ENCODE results near the gene DCUN1D2.

- TF ChIP-seq CTCF (IDR thresholded peaks at IDR 0.05), result no peak
- no peak for TF ChIP-seq POLR2A (IDR thresholded peaks at IDR 0.05)
These were observed 57.8 kb downstream of the DCUN1D2 start for GRCh38 chr13:113432506-113433270.
